IMR-90 (cell line): Measurements from ENCODE around the gene DUXB. TPM values are rescaled to one million over a fixed set of nuclear protein-coding genes. Genes with fewer than 3 reads are reported as not detected.

Experiments used
- ATAC-seq: fragments of 200-7000 bp; cut with Tn5 transposase; 2 replicates; pipeline ENCODE4 v1.9.1; 2020; ENCODE audit warnings: low read depth, mild to moderate bottlenecking, moderate library complexity
- BruUV-seq: library from RNA; stranded (reverse); fragments of 400-500 nt; replicated peaks from 2 replicates; lab custom pipeline; 2021; lab: Mats Ljungman, UMichigan
- CTCF ChIA-PET: fragments of 300-600 bp; formaldehyde crosslinking; extraction: SDS; loops from one replicate; lab custom pipeline; 2021; ENCODE audit warnings: antibody characterized with exemption; lab: Yijun Ruan, JAX
- POLR2A ChIA-PET: fragments of 300-600 bp; sonication (Branson Sonifier 250); formaldehyde crosslinking; loops from one replicate; lab custom pipeline; 2022; ENCODE audit warnings: antibody characterized with exemption; ENCODE audit not compliant: unreplicated experiment; lab: Charles Lee
- DNase-seq: peaks from one replicate; pipeline ENCODE4 v3.0.0; 2013
- H2AFZ ChIP-seq: replicated peaks from 2 replicates; pipeline ENCODE3; 2013; ENCODE audit warnings: low read length, mild to moderate bottlenecking; ENCODE audit not compliant: poor library complexity
- H2AK5ac ChIP-seq: 2 replicates; pipeline ENCODE4 v1.6.1; 2013; ENCODE audit warnings: low read depth, low read length, inconsistent platforms
- H2AK9ac ChIP-seq: replicated peaks from 2 replicates; pipeline ENCODE3; 2013; ENCODE audit warnings: mild to moderate bottlenecking, low read depth, low read length, moderate library complexity; ENCODE audit not compliant: poor library complexity
- H2BK120ac ChIP-seq: 2 replicates; pipeline ENCODE4 v1.6.1; 2013; ENCODE audit warnings: low read depth, low read length, inconsistent platforms
- H2BK15ac ChIP-seq: 3 replicates; pipeline ENCODE4 v1.6.1; 2013; ENCODE audit warnings: low read depth, low read length, inconsistent platforms
- H2BK20ac ChIP-seq: 2 replicates; pipeline ENCODE4 v1.6.1; 2013; ENCODE audit warnings: low read depth, mild to moderate bottlenecking, inconsistent platforms, low read length, moderate library complexity
- H2BK5ac ChIP-seq: 2 replicates; pipeline ENCODE4 v1.6.1; 2013; ENCODE audit warnings: mild to moderate bottlenecking, low read depth, low read length, inconsistent platforms; ENCODE audit not compliant: poor library complexity, severe bottlenecking
- H3K14ac ChIP-seq: replicated peaks from 2 replicates; pipeline ENCODE4 v1.6.1; 2013; ENCODE audit warnings: low read depth, low read length, inconsistent platforms
- H3K18ac ChIP-seq: 2 replicates; pipeline ENCODE4 v1.6.1; 2013; ENCODE audit warnings: low read depth, low read length, control low read depth
- H3K23ac ChIP-seq: 2 replicates; pipeline ENCODE4 v1.6.1; 2013; ENCODE audit warnings: low read depth, low read length, inconsistent platforms
- H3K27ac ChIP-seq: 2 replicates; pipeline ENCODE4 v1.5.1; 2013; ENCODE audit warnings: mild to moderate bottlenecking, control low read depth, low read length; ENCODE audit not compliant: insufficient read depth
- H3K27me3 ChIP-seq: 2 replicates; pipeline ENCODE4 v1.6.1; 2013; ENCODE audit warnings: low read length; ENCODE audit not compliant: control insufficient read depth, insufficient read depth
- H3K36me3 ChIP-seq: 2 replicates; pipeline ENCODE4 v1.6.1; 2013; ENCODE audit warnings: low read length, mixed read lengths; ENCODE audit not compliant: control insufficient read depth, insufficient read depth
- H3K4ac ChIP-seq: 2 replicates; pipeline ENCODE4 v1.6.1; 2013; ENCODE audit warnings: low read depth, low read length, inconsistent platforms
- H3K4me1 ChIP-seq: 2 replicates; pipeline ENCODE4 v1.6.1; 2013; ENCODE audit warnings: low read length, mixed read lengths; ENCODE audit not compliant: control insufficient read depth, insufficient read depth
- H3K4me2 ChIP-seq: 2 replicates; pipeline ENCODE4 v1.6.1; 2013; ENCODE audit warnings: low read depth, mild to moderate bottlenecking, control low read depth, low read length, moderate library complexity
- H3K4me3 ChIP-seq: 2 replicates; pipeline ENCODE4 v1.5.1; 2013; ENCODE audit warnings: low read depth, mild to moderate bottlenecking, control low read depth, low read length, moderate library complexity; ENCODE audit not compliant: insufficient read depth
- H3K56ac ChIP-seq: 2 replicates; pipeline ENCODE4 v1.6.1; 2013; ENCODE audit warnings: low read length, inconsistent platforms; ENCODE audit not compliant: insufficient read depth; ENCODE audit errors: extremely low read depth
- H3K79me1 ChIP-seq, 2 experiments: 2 replicates each; pipeline ENCODE4 v1.6.1; 2013; ENCODE audit warnings: low read length in 2 of 2, inconsistent platforms in 1 of 2, low read depth in 1 of 2
- H3K9ac ChIP-seq: 2 replicates; pipeline ENCODE4 v1.6.1; 2013; ENCODE audit warnings: low read depth, low read length, control low read depth
- H3K9me1 ChIP-seq: 2 replicates; pipeline ENCODE4 v1.6.1; 2013; ENCODE audit warnings: low read length, inconsistent platforms; ENCODE audit not compliant: insufficient read depth
- H3K9me3 ChIP-seq: 2 replicates; pipeline ENCODE4 v1.6.1; 2013; ENCODE audit warnings: low read length; ENCODE audit not compliant: control insufficient read depth, insufficient read depth
- H4K20me1 ChIP-seq: 2 replicates; pipeline ENCODE4 v1.6.1; 2013; ENCODE audit warnings: low read length, inconsistent platforms; ENCODE audit not compliant: insufficient read depth
- H4K5ac ChIP-seq: 2 replicates; pipeline ENCODE4 v1.6.1; 2013; ENCODE audit warnings: mild to moderate bottlenecking, low read depth, low read length, control low read depth
- H4K8ac ChIP-seq, 2 experiments: 2 replicates each; pipeline ENCODE4 v1.6.1; 2013; ENCODE audit warnings: low read depth in 2 of 2, low read length in 2 of 2, control low read depth in 1 of 2, inconsistent platforms in 1 of 2
- H4K91ac ChIP-seq: 2 replicates; pipeline ENCODE4 v1.6.1; 2013; ENCODE audit warnings: low read depth, low read length, inconsistent platforms; ENCODE audit not compliant: insufficient read depth
- SMC3 ChIP-seq: fragments of 150-350 bp; IDR thresholded peaks from 2 replicates; pipeline ENCODE4 v1.6.1; 2016; ENCODE audit warnings: low read depth, mild to moderate bottlenecking, antibody characterized with exemption, low read length, moderate library complexity
- WGBS, 2 experiments: methylation state at CpG; one replicate each; pipeline versions ENCODE4 v1.1.5 to v1.1.7; 2013; ENCODE audit warnings: missing lambda C conversion rate in 2 of 2; ENCODE audit not compliant: insufficient read length in 1 of 2; ENCODE audit errors: extremely low coverage in 2 of 2; 5-methylcytosine and 5-hydroxymethylcytosine counted together
- dilution Hi-C: fragments of 300-500 bp; cut with HindIII; formaldehyde crosslinking; loops from one replicate; pipeline ENCODE4 v1.14.3; 2018; ENCODE audit warnings: low sequenced_read_pairs; ENCODE audit not compliant: unreplicated experiment
- in situ Hi-C: fragments of 300-500 bp; cut with MboI; formaldehyde crosslinking; loops from 3 replicates; pipeline ENCODE4 v1.14.3; 2019; ENCODE audit warnings: low sequenced_read_pairs, inconsistent platforms, mixed read lengths
- intact Hi-C: fragments of 100-400 bp; cut with micrococcal nuclease; formaldehyde crosslinking; loops from 2 replicates; pipeline ENCODE4 v1.10.0; 2022
- polyA plus RNA-seq, 3 experiments: library from polyadenylated mRNA; depleted of rRNA; stranded (reverse); fragments of >200 nt; gene quantifications; 2 replicates each; pipeline ENCODE4 v1.2.3, GENCODE V29; 2012; ENCODE audit warnings: low replicate concordance in 1 of 3
- total RNA-seq: library from RNA; depleted of rRNA; stranded (reverse); fragments of >200 nt; gene quantifications from 2 replicates; pipeline ENCODE4 v1.2.3, GENCODE V29; 2012
- TF ChIP-seq, protein P1 (sequence below): conservative IDR thresholded peaks from 2 replicates; pipeline ENCODE4 v1.5.1; 2012; ENCODE audit warnings: mild to moderate bottlenecking, low read depth, low read length, improper control_type of control experiment

Gene DUXB
- total and polyA plus RNA-seq, 2 of the 4 experiments (the other 2 are of a cell fraction): not detected

DNA sequence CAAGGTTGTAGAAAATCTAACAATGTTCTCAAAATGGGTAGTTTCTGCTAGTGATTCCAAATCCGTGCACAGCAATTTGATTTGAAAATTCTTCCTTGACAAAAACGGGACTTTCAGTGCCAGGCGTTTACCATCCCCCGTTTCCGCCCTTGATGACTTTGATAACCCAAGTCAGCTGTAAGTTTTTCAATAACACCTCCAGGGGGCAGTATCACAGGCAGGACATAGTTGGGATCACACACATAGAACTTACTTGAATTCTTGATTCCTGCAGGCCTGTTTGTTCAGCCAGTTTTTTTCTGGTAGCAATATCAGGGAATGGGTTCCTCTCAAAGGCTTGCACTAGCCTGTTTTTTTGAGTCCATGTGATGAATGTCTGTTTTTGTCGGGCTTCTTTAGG lies 5.6 kb downstream of the DUXB start:
- DNase-seq (no peak), ATAC-seq (no peak)
- Histone ChIP-seq H3K18ac (no peak overlapping the region), H2BK5ac (no peak overlapping the region), H2AFZ (no peak overlapping the region), H3K9me3 (no peaks in the 10 kb centered on the region), H2AK5ac (no peak overlapping the region), H3K27me3 (no peaks in the 10 kb centered on the region; the same call in 1 of the 2 replicates), H3K23ac (no peak overlapping the region), H4K8ac (no peak overlapping the region), H3K79me1 (no peaks in the 10 kb centered on the region), H3K27ac (no peak overlapping the region), H2BK15ac (no peak overlapping the region), H4K5ac (no peak overlapping the region), H3K36me3 (no peaks in the 10 kb centered on the region), H2BK120ac (no peak overlapping the region), H2BK20ac (no peak overlapping the region), H3K4me2 (no peak overlapping the region), H3K9me1 (no peaks in the 10 kb centered on the region), H3K56ac (no peak overlapping the region), H4K91ac (no peak overlapping the region), H3K4me3 (no peak overlapping the region), H3K9ac (no peak overlapping the region), H2AK9ac (no peak overlapping the region), H3K4me1 (no peaks in the 10 kb centered on the region), H3K4ac (no peak overlapping the region), H4K20me1 (no peaks in the 10 kb centered on the region), H3K14ac (no peak overlapping the region)
- no TSS peak for BruUV-seq
- dilution Hi-C loops (no loop called here), intact Hi-C loops (no loop called here), in situ Hi-C loops (no loop called here)
- WGBS, 2 experiments: no CpG with 5 or more reads among the region's 6 CpGs
- ChIA-PET POLR2A (no interaction called here), CTCF (no interaction called here)
- TF ChIP-seq SMC3: no peak
- TF ChIP-seq, protein P1, sequence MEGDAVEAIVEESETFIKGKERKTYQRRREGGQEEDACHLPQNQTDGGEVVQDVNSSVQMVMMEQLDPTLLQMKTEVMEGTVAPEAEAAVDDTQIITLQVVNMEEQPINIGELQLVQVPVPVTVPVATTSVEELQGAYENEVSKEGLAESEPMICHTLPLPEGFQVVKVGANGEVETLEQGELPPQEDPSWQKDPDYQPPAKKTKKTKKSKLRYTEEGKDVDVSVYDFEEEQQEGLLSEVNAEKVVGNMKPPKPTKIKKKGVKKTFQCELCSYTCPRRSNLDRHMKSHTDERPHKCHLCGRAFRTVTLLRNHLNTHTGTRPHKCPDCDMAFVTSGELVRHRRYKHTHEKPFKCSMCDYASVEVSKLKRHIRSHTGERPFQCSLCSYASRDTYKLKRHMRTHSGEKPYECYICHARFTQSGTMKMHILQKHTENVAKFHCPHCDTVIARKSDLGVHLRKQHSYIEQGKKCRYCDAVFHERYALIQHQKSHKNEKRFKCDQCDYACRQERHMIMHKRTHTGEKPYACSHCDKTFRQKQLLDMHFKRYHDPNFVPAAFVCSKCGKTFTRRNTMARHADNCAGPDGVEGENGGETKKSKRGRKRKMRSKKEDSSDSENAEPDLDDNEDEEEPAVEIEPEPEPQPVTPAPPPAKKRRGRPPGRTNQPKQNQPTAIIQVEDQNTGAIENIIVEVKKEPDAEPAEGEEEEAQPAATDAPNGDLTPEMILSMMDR: 0 out of 2 replicates have a peak, but pooled peaks have one; percentile 6
